Tibial artery (tissue), 4 donors: ENCODE data around the gene CEP41.

ENCODE experiments used
- DNase-seq, 2 donors: peaks; one replicate each; pipeline ENCODE4 v3.0.0-alpha.2; 2019
- H3K27ac ChIP-seq, 2 donors: fragments of 200-600 bp; sonication (generic) in 1 of 2; 1 replicate in 1 of 2; 2 replicates in 1 of 2; pipeline ENCODE4 v1.5.1; 2018 to 2019; ENCODE audit warnings: mild to moderate bottlenecking in 1 of 2
- H3K27me3 ChIP-seq, 2 donors: fragments of 200-600 bp; sonication (generic) in 1 of 2; one replicate each; pipeline versions ENCODE4 v1.5.1 to v1.6.0; 2016 to 2019
- H3K36me3 ChIP-seq, 3 donors: fragments of 200-600 bp; sonication (generic) in 2 of 3; one replicate each; pipeline ENCODE4 v1.5.1; 2016 to 2019; ENCODE audit warnings: mild to moderate bottlenecking in 2 of 3
- H3K4me1 ChIP-seq, 4 donors: fragments of 200-600 bp; sonication (generic) in 2 of 4; 1 replicate in 3 of 4; 2 replicates in 1 of 4; pipeline ENCODE4 v1.5.1; 2016 to 2019
- H3K4me3 ChIP-seq, 2 donors: fragments of 200-600 bp; sonication (generic) in 1 of 2; 1 replicate in 1 of 2; 2 replicates in 1 of 2; pipeline ENCODE4 v1.5.1; 2018 to 2019; ENCODE audit warnings: mild to moderate bottlenecking in 2 of 2
- H3K9me3 ChIP-seq, 3 donors: fragments of 200-600 bp; sonication (generic) in 1 of 3; one replicate each; pipeline ENCODE4 v1.5.1; 2016 to 2019
- CTCF ChIP-seq, 2 experiments: fragments of 200-600 bp in 1 of 2; fragments of 450-650 bp in 1 of 2; IDR thresholded peaks; one replicate each; pipeline ENCODE4 v1.5.1; 2017 to 2019; ENCODE audit warnings: antibody characterized with exemption in 2 of 2, mild to moderate bottlenecking in 1 of 2, moderate library complexity in 1 of 2
- intact Hi-C: fragments of 100-400 bp; cut with DNase I; formaldehyde crosslinking; loops from one replicate; pipeline ENCODE4 v1.15.0; 2023; ENCODE audit warnings: low total_unique reads

Gene CEP41

DNA sequence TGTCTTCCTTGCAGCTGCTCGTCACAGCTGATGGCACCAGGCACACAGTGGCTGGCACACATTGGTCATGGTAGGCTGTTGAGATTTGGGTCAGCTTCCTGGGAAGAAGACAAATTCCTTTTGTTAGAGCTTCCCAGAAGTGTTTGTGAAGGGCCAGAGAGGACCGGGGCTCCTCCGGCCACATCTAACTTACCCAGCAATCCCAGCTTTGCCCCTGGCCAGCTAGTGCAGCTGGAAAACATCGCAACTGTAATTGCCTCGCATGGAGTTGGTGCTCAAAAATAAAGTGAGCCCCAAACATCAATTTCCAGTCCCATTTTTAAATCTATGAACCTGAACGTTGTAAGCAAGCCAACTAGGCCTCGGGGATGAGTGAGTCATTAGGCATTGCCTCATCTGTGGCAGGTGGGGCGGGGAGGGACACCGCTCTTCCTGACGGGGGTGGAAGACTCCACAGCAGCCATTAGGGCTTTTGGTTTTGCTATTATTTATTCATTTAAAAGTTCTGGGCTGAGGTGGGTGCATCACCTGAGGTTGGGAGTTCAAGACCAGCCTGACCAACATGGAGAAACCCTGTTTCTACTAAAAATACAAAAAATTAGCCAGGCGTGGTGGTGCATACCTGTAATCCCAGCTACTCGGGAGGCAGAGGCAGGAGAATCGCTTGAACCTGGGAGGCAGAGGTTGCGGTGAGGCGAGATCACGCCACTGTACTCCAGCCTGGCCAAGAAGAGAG lies 83.8 kb downstream of the CEP41 start:
- Histone ChIP-seq H3K9me3 (peaks cover 0 to 7% (median 0%) of the 10 kb centered on the region in 3 donors), H3K27me3 (no peaks in the 10 kb centered on the region), H3K4me3 (no peak overlapping the region), H3K4me1 (peaks cover 0 to 41% (median 34%) of the 10 kb centered on the region in 4 donors), H3K27ac (peak overlapping the region; percentile 67 to 77), H3K36me3 (no peaks in the 10 kb centered on the region)
- no peak for TF ChIP-seq CTCF (IDR thresholded peaks at IDR 0.05)
- peak; percentile 68 to 84 for DNase-seq
- intact Hi-C loops, result no loop called here

DNA sequence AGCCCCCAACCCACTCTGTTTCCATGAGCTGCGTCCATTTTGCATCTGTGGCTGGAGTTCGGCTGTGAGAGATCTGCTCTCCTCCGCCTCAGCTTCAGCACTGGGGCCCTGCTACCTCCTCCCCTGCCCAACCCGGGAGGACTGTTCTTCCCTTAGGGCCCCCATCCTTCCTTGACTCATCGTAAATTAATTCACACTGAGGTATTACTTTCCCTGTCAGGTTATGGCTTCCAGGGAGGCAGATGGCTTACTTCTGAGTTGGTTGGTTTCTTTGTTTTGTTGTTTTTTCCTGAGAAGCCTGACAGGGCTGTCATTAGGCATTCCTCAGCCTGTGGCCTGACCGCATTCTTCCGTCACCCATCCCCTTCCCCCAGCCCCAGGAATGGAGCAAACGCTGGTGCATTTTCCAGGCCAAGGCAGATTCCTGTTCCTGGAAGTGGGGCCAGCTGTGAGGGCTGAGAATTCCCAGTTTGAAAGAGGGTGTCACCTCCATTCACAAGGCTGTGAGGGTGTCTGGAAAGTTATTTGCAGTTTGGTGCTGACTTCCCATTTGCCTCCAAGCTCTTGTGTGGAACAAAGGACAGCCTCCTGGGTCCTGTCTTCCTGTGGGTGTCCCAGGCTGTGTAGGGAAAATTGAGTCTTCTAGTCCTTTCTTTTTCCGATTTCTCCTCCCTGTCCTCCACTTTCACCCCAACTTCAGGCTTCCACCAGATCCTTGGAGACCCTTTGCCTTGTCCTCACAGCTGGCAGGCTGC lies 84.5 kb downstream of the CEP41 start:
- no peak for TF ChIP-seq CTCF (IDR thresholded peaks at IDR 0.05)
- Histone ChIP-seq H3K36me3 (no peaks in the 10 kb centered on the region), H3K4me3 (no peak overlapping the region), H3K27ac (peak overlapping the region; percentile 67 to 77), H3K4me1 (peaks cover 0 to 49% (median 40%) of the 10 kb centered on the region in 4 donors), H3K27me3 (no peaks in the 10 kb centered on the region), H3K9me3 (peaks cover 0 to 7% (median 0%) of the 10 kb centered on the region in 3 donors)
- intact Hi-C loops, result no loop called here
- DNase-seq, result peak in 1 of 2 donors; percentile 34

- no peaks in the 10 kb centered on the region for H3K27me3 ChIP-seq
- H3K27ac ChIP-seq, result peak overlapping the region in 1 of 2 donors; percentile 67
- no peaks in the 10 kb centered on the region for H3K36me3 ChIP-seq
- no peak for TF ChIP-seq CTCF (IDR thresholded peaks at IDR 0.05)
- H3K9me3 ChIP-seq, result no peaks in the 10 kb centered on the region
- no peak overlapping the region for H3K4me3 ChIP-seq
- H3K4me1 ChIP-seq, result peaks cover 0 to 55% (median 45%) of the 10 kb centered on the region in 4 donors
- intact Hi-C loops, result loop anchor here (5.0 kb wide), 1 partner anchor 151 kb away; no protein-coding TSS in a partner anchor
- no peak for DNase-seq
Observed at GRCh38 chr7:130353196-130353595, 87.6 kb downstream of the CEP41 start.

DNA sequence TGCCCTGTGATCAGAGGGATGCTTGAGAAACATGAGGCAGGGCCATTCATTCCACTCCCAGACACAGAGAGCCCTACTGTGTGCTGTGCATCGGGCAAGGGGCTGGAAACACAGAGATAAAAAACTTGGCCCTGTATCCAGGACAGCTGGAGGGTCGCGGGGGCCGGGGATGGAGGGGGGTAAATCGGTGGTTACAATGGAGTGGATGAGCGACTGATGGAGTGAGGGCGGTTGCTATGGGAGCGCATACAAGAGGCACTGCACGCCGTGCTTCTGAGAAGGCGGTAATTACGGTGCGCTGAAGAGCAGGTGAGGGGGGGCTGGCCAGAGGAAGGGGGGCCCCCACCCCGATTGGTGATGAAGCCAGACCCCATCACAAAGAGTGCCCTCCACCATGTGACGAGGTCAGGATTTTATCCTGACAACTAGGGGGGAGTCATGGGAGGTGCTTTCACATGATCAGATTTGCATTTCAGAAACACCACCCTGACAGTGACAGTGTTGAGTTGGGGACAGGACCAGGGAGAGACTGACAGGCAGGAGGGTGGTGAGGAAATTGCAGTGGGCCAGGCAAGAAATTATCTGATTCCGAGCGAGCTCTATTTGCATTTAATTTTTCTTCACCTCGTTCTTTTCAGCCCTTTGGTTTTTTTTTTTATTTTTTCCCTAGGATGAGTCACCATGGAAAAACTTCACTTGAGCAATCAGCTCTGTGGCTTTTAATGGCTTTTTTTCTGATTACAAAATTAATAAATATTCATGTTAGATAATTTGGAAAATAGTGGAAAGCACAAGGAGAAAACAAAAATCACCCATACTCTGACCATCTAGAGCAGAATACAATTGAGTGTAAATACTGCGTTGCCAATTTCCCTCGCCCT lies 88.4 kb downstream of the CEP41 start:
- intact Hi-C loops, result loop anchor here (5.0 kb wide), 1 partner anchor 150 kb away; no protein-coding TSS in a partner anchor
- Histone ChIP-seq H3K4me1 (peaks cover 0 to 55% (median 38%) of the 10 kb centered on the region in 4 donors), H3K27ac (peak overlapping the region; percentile 54 to 67), H3K36me3 (no peaks in the 10 kb centered on the region), H3K27me3 (no peaks in the 10 kb centered on the region), H3K9me3 (no peaks in the 10 kb centered on the region), H3K4me3 (no peak overlapping the region)
- no peak for DNase-seq
- TF ChIP-seq CTCF (IDR thresholded peaks at IDR 0.05), result no peak

DNA sequence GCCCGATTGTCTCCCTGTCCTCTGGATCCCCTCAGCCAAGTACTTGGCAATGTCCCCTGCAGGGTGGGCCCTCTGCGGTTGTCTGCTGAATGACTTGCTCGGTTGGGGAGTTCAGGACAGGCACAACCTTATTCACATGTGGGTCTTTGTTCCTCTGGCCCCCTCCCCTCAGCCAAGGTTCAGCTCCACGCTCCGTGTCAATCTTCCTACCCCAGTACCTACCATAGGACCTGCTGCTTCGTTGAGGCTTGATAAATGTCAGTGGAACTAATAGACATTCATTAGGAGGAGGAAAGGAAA lies 89.1 kb downstream of the CEP41 start:
- TF ChIP-seq CTCF (IDR thresholded peaks at IDR 0.05), result no peak
- H3K27ac ChIP-seq, result peak overlapping the region; percentile 54 to 67
- intact Hi-C loops, result loop anchor here (5.0 kb wide), 1 partner anchor 149 kb away; no protein-coding TSS in a partner anchor
- H3K4me1 ChIP-seq, result peaks cover 0 to 48% (median 32%) of the 10 kb centered on the region in 4 donors
- H3K36me3 ChIP-seq, result no peaks in the 10 kb centered on the region
- no peak overlapping the region for H3K4me3 ChIP-seq
- no peaks in the 10 kb centered on the region for H3K9me3 ChIP-seq
- DNase-seq, result no peak
- no peaks in the 10 kb centered on the region for H3K27me3 ChIP-seq
